ENCODE data around the gene PCP4.

Gene PCP4

DNA sequence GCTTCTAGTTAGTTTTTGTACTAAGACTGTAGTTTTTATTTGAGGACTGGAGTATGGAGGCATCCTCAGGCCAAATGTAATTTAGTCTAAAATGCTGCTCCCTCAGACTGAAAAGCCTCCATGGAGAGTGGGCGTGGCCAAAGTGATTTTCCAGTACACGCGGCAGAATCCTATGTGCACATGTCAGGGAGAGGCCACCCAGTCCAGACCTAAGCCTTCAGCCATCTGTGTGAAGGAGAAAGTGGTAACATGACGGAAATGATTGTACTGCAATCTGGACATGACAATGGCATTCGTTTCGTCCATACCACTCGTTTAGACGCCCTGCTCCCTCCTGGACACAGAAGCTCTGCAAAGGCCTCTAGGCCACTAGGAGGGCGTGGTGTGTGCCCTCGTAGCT is 56.2 kb downstream of the PCP4 start:
- no peak for DNase-seq (ENCODE audit: low spot score)

DNA sequence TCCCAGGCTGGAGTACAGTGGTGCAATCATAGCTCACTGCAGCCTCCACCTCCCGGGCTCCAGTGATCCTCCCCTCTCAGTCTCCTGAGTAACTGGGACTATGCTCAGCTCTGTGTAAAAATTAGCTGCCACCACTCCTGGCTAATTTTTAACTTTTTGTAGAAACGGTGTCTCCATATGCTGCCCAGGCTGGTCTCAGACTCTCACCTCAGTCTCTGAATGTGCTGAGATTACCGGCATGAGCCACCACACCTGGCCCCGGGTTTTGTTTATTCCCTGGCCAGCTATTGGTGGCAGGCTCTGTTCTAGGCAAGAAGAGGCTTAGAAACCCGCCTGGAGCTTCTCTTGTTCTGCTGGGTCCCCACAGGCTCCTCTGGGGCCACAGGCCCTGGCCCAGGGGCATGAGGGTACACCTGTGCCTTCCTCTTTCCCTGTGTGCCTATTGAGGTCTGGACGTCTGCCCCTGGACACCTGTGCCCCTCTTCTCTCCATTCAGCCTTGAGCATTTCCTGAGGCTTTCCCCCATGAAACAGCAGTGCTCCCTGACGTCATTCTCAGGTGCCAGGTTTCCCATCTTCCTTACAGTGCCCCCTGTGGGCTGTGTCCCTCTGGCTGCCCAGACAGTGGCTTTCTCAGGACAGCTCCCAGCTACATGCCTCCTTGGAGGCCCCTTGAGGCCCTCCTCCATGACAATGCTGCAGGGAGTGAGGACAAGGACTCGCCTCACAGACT is 57.5 kb downstream of the PCP4 start:
- DNase-seq (ENCODE audit: low spot score): no peak

DNA sequence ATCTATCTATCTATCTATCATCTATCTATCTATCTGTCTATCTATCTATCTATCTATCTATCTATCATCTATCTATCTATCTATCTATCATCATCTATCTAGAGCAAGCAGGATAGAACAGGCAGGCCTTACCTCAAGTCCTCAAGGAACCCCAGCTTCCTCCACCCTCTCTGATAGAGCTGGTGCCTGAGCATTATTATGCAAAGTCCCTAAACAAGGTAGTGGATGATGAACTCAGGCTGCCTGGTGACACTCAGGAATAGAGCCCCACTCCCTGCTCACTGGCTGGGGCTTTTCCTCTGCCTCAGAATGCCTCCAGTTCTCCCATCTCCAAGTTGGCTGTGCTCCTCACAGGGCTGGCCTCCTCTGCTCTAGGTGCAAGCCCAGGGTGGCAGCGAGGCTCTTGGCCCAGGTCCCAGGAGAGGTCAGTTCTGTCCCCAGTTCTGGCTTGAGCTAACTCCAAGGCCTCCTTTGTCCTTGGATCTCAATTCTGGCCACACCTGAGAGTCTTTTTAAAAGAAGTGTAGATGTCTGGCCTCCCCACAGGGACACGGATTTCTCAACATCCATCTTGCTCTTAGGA is 60.2 kb downstream of the PCP4 start:
- no peak for DNase-seq (ENCODE audit: low spot score)

DNA sequence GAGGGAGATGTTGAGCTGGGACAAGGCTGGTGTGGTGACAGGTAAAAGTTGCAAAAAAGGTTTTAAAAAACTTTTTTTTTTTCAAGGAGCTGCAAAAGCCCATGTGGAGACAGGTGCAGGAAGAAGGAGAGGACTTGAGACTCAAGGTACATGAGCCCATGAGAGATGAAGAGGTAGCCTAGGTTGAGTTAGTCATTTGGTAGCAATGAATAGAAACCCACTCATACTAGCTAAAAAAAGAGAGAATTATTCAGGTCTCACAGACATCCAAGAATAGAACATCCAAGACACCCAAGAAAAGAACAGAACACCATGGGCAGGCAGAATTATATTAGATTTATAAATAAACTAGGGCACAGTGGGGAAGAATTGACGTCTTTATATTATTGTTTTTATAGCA is 65.1 kb downstream of the PCP4 start:
- DNase-seq (ENCODE audit: low spot score): no peak

DNA sequence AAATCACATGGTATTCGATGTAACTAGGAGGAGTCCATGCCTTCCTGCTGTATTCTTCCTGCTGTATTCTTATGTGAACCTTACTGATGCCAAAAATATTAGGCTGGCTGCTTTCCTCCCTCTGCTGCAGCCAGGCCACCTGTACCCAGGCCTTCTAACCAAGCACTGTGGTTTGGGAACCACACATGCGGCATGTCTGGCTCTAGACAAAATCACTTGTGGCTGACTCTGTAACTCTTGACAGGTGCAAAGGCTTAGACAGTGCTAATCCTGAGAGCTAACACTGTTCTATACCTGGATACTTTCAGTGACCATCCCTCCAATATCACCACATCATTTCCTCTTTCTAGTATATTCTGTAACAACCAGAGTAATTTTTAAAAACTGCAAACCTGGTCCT is 67.7 kb downstream of the PCP4 start:
- DNase-seq (ENCODE audit: low spot score): no peak

DNA sequence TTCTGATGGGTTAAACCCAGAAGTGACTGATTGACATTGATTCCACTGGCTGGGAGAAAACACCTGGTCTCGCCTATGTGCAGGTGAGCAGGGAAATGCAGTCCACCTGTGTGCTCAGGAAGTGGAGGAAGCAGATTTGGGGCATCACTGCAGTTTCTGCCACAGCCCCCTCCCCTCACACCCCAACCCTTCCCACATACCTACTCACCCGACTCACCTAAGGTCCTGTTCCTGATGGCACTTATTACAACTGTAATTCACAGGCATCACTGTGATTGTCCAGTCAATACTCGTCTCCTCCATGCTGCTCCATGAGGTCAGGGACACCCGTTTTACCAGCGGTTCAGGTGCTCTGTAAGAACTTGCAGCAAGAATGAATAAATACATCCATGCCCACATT is 68.5 kb downstream of the PCP4 start:
- DNase-seq (ENCODE audit: low spot score): no peak

DNA sequence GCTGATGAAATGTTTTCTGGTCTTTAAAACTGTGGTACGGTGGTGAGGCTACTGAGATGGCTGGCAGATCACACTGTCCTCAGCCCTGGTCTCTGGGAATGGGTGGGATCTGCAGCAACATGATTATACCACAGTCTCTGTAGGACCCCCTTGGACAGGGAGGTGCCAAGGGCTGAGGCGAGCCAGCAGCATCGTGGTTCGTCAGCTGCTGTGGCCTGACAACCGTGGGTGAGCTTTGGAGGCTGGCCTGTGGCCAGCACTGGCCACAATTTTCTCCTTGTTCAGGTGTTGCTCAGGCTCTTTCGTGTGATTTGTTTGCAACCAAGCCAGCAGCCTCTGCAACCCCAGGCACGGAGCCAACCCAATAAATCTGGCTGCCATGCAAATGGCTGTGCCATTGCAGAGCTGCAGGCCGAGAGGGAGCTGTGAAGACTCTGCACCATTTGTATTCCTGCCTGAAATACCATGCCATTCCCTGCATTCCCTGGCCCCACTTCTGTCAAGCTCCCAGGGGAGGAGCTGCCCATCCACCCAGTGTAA is 70.9 kb downstream of the PCP4 start:
- DNase-seq (ENCODE audit: low spot score): no peak

DNA sequence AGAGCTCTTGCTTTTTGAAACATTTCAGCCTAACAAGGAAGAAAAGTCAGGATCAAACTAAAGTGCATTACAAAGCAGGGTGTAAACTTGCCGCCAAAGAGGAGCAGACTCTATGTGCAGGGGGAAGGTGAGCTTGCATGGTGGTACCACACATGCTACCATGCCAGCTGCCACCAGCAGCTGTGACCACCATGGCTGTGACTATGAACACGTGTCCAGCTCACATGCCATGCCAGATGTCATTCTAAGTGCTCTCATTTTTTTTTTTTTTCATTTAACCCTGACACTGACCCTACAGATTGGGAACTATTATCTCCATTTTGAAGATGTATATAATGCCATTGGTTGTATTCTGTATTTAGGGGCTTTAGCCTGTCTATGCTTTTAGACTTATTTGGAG is 79.0 kb downstream of the PCP4 start:
- DNase-seq (ENCODE audit: low spot score): no peak

DNA sequence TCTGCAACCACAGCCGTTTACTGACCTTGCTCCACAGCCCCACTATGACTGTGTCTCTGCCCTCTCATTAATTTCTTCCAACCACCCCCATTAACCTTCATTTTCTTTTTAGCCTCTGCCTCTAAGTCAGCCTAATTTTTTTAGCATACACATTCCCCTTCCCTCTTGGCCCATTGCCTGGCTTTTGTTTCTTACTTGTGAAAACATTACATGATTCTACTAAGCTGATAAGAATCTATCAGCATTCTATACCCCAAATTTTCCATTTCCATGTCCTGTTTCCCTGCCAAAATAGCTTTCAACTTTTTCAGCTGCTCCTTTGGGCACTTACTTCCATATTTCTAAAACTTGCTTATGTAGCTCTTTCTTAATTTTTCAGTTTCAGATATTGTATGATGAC is 79.8 kb downstream of the PCP4 start:
- no peak for DNase-seq (ENCODE audit: low spot score)

DNA sequence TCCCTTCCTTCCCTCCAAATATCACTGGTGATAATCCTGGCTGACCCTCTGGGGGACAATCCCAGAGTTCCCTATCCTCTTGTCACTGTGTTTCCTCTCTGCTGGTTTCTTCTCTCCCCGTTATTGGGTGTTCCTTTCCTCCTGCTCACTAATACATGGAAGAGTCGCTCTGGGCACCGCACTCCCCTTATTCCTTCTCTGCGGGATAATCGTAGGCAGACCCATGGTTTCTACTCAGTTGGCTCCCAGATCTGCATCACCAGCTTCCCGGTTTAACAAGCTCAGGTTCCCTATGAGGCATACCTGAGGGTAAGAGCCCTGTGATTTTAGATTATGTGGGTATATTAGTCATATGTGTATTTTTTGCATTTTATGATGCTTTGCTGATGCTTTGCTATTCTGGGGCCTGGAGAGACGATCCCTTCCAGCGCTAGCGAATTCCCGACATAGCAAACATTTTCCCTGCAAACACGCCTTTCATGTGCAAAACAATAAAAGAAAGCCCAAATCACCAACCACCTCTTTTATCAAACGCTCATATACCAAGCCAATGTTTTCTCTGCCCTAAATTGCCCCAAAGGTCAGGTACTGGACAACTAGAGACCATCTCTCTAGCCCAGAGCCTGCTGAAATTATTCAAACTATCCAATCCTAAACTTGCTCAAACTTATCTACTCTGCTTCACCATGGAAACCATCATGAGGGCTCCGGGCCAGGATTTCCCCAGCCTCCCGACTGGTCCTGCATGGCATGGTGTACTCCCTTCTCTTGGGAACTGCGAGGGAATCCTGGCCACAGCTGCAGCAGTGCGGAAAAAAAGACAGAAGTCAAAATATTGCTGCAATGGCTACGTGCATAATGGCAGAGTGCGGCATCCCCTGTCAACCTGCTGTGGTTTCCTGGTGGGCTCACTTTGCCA is 84.2 kb downstream of the PCP4 start:
- DNase-seq (ENCODE audit: low spot score): no peak

DNA sequence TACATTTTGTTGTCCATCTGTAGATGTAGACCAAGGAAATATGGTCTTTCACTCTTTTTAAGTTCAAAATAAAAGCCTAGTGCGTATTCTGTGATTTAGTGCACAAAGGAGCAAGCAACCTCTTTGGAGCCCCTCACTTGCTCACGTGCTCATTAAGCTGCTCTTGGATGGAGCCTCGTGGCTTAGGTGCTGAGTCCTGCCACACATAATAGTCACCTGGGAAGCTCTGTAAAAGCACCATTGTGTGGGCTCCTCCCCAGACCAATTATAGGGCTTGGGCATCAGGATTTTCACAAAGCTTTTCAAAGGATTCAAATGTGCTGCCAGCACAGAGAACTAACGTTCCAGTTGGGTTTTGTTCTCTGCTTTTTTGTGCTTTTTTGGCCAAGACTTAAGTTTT is 85.0 kb downstream of the PCP4 start:
- no peak for DNase-seq (ENCODE audit: low spot score)

DNA sequence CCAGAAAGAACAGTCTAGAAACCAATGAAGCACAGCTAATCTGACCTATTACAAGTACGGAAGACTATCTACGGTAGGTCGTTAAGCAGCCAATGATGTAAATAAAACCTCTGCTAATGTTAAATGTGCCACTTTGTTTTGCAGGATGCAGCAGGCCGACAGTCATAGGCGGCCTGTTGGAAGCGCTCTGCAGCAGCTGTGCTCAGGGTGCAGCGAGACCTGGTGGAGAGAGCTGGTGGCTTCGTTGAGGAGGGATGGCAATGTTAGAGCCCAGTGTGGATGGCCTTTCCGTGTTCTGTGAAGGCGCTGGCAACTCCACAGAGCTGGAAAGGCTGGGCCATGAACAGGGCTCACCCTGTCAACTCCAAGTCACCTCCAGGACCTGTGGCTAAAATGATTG is 87.3 kb downstream of the PCP4 start:
- no peak for DNase-seq (ENCODE audit: low spot score)

DNA sequence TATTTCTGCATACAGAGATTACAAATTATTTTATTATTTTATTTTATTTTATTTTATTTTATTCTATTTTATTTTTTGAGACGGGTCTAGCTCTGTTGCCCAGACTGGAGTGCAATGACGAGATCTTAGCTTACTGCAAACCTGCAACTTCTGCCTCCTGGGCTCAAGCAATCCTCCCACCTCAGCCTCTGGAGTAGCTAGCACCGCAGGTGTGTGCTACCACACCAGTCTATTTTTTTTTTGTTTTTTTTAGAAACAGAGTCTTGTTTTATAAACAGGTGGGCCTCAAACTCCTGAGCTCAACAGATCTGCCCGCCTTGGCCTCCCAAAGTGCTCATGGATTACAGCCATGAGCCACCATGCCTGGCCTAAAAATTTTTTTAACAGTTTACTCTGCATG is 88.1 kb downstream of the PCP4 start:
- DNase-seq (ENCODE audit: low spot score): no peak

DNA sequence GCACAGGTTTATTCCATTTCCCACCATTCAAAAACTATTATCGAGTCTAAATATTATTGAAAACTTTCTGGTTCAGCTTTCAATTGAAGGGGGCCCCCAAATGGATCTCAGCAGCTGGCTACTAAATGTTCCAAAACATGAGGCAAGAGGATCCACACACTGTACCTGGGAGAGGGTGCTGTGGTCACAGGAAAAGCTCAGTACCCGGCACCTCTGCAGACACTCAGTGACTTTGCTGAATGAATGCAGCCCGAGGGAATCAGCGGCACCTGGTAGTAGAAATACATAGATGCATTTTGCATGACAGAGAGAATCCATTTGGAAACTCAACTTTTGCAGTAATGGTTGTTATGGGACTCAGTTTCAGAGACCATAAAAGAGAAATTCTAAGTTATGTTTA is 89.3 kb downstream of the PCP4 start:
- no peak for DNase-seq (ENCODE audit: low spot score)

DNA sequence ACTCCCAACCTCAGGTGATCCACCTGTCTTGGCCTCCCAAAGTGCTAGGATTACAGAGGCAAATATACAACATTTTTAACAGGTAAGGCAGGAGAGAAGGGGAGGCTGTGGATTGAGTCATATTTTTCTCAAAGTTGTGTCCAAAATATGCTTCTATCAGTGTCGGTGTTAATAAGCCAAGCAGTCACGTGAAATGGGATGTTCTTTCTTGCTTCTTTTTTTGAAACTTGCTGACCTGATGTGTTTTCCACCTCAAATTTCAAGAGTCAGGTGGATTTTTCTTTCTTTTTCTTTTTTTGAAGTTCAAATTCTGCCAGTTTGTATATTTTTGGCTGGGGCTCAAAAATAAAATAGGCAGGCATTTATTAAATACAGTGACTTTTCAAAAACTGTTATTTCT is 91.5 kb downstream of the PCP4 start:
- no peak for DNase-seq (ENCODE audit: low spot score)

DNA sequence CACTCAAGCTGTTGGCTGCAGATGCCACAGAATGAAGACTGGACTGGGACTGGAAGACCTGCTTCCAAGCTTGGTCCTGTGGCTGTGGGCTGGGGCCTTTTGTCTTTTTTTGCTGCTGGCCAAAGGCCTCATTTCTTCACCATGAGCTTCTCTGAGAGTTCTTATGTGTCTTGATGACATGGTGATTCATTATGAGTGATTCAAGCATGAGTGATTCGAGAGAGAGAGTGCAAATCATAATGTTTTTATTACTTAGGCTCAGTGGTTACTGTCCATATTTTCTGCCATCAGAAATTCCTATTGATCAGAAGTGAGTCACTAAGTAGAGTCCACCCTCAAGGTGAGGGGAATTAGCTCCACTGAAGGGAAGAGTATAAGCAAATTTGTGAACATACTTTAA is 94.0 kb downstream of the PCP4 start:
- DNase-seq (ENCODE audit: low spot score): no peak

DNA sequence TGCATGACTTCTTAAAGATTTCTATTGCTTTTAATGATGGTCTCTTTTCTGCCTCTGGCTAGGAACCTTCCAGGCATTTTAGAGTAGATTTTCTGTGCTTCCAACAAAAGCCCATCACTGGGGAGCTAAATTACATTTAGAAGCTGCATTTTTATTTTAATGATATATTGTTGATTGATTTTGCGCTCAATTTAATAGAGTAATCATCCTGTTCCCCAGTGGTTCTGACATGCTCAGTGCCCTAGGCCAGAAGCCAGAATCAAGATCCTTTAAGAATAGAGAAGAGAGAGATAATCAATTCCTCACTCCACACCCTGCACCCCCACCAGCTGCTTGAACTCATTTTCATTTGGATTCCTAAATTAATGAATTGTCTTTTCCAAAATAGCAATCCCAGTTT is 97.8 kb downstream of the PCP4 start:
- DNase-seq (ENCODE audit: low spot score): no peak

DNA sequence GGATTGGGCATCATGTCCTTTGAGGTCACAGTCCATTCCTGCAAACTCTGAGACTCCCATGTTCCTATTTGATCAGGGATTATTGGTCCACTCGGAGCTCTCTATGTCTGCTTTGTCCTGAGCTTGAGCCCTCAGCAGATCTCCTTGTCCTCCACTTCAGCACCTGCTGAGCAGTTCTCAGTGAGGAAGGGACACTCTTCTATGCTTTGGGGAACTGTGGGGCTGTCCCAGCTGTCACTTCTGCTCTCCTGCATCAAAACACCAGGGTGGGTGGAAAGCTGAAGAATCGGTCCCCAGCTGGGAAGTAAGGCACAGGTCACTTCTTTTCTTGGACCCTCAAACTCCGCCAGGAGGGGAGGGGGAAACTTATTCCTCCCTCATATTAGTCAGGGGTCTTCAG is 99.5 kb downstream of the PCP4 start:
- no peak for DNase-seq (ENCODE audit: low spot score)

DNA sequence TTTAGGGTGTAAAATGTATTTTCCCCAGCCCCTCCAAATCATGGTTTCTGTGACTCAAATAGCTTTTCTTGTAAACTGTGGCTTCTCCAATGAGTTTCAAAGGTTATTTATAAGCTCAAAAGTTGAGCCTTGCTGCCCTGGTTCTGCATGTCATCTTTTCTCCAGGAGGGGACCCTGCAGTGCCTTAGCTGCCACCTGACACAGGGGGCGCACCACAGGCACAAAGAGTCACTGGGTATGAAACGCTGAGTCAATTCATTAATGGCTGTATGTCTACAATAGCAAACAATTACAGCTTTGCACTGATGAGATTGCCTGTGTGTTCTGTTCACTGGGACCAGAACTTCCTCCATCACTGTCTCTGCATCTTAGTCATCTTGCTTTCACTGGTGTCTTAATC is 100.8 kb downstream of the PCP4 start:
- no peak for DNase-seq (ENCODE audit: low spot score)

DNA sequence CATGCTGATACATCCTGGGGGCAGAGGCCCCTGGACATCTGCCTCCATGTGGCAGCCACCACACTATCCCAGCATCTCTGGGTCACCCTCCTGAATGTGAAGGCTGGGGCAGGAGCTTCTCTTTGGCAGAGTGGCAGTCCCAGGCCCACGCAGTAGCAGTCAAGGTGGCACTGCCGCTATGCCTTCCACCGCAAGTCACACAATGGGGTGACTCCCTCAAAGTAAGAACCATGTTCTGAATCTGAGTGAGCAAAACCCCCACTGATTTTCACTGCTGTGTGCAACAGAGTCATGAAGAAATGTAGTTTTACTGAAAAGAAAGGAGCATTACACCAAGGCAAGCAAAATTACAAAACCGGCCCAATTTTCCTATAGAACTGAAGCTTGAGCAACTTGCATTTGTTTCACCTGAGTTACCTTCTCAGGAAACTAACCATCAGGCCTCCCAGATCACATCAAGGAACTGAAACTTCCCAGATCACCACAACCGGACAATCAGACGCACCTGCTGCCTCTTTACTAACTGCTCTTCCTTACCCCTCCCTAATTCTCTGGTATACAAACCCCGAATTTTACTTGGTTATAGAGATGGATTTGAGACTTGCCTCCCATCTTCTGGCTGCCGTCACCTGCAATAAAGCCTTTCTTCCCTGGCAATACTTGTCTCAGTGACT is 102.6 kb downstream of the PCP4 start:
- no peak for DNase-seq (ENCODE audit: low spot score)

DNA sequence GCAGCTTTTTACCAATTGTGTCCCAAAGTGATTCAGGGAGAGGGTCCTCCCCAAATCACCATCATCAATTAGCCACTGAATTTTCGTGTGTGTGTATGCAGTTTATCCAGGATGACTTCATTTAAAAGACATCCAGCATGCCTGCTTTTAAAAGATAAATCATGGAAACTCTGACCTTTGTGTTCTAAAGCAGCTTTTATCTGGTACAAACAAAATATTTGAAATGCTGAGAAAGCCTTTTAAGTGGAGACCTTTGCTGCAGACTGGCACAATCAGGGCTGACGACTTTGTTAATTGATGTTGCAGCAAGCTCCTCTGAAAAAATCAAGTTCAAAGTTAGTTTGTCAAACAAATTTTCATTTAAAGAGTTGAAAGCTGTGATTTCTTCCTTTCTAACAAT is 104.7 kb downstream of the PCP4 start:
- no peak for DNase-seq (ENCODE audit: low spot score)

DNA sequence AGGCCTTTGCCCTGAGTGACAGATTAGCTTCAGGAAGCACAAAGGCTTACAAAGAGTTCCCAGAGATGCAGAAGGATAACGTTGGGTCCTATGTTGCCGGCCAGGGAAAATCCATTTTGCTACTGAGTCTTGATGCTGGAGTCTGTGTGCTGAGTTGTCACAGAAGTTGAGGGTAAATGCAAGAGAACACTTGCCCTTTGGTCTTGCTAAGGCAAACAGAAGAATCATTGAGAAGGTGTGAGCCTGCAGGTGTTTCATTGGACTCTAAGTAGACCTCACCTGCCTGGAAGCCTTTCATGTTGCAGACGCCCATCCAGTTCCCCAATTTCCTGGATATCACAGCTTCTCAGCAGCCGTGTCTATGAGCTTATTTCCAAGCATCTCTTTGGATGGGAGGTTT is 105.2 kb downstream of the PCP4 start:
- no peak for DNase-seq (ENCODE audit: low spot score)

All from CD4-positive, alpha-beta T cell treated with Interleukin-2 at 100 ng/mL for 4 hours (primary cell).